ENCODE measurements around the gene MCRS1. TPM values are rescaled to one million over a fixed set of nuclear protein-coding genes. Genes with fewer than 3 reads are reported as not detected.
"Not testable (repeated sequence)": the region's sequence is repeated elsewhere in the genome, so short reads cannot be mapped to it uniquely, and the experiment has no call there.

Gene MCRS1
- polyA plus RNA-seq, 1 donor: 59.6 TPM

DNA sequence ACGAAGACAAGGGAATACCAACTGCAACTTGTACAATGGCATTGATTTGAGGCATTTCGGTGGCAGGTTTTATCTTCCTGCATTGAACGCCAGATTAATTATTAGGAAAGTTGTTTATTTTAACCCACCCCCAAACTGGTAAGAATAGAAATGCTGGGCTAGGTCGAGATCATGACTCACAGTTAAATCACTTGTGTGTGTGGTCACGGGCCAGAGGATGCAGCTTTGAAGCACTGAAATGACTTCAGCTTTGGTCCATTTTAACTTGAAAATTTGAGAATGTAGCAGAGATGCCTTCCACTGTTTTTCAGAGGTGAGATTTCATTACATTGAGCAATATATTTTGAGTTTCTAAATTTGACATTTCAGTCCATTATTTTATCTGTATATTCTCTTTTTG lies 52.7 kb downstream of the MCRS1 start:
- DNase-seq: no peak

DNA sequence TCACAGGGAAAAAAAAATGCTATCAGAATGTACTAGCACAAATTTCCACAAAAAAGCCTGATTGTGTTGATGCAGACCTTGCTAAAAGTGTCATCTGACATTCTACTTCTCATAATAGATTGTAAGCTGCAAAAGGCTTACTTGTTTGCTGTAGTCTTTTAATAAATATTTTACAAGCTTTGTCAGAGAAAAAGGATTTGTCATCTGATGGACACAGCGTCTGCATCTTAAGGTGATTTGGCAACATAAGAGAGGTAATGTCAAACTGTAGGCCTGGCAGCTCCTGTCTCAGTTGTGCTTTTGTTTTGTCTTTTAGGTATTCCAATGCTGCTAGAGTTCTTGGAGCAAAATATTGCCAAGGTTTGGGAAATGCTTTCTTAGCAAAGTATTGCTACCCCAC lies 55.4 kb downstream of the MCRS1 start:
- no peak for DNase-seq

DNA sequence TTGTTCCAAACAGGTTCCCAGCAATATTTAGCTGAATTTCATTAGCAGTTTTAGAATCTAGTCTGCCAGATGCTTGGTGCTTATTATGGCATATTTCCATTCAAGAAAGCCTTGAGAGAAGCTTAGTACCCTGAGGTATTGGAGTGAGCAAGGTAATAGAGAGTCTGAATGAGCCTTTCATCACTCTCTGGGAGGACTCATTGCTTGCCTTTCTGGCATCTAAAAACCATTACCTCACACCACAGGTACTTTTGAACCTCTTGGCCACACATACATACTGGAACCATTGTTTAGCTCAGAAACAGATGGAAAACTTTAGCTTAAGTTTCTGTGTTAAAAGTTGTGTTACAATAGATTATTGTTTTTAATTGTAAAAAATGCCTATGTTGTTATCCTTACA lies 56.5 kb downstream of the MCRS1 start:
- no peak for DNase-seq

DNA sequence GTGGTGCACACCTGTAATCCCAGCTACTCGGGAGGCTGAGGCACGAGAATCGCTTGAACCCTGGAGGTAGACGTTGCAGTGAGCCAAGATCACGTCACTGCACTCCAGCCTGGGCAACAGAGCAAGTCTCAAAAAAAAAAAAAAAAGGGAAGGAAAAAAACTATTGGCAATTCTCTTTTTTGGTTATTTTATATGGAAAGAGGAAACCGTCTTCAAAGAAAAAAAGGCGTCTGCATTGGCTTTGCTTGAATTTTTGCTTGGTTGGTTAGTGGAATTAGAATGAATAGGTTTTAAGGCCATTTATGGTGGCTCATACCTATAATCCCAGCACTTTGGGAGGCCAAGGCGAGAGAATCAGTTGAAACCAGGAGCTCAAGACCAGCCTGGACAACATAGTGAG lies 58.3 kb downstream of the MCRS1 start:
- not testable (repeated sequence) for DNase-seq

Other genes starting within 250 kb of the MCRS1 start
- gene TROAP, start 244.9 kb downstream of the MCRS1 start, polyA plus RNA-seq (ENCODE audit: insufficient read length): 10.0 TPM
- not detected for gene C1QL4, start 231.0 kb downstream of the MCRS1 start, polyA plus RNA-seq (ENCODE audit: insufficient read length)
- gene DNAJC22, start 221.3 kb downstream of the MCRS1 start, polyA plus RNA-seq (ENCODE audit: insufficient read length): 0.39 TPM
- 27.2 TPM for gene SPATS2, start 200.7 kb downstream of the MCRS1 start, polyA plus RNA-seq (ENCODE audit: insufficient read length)
- gene KCNH3, start 29.1 kb downstream of the MCRS1 start, polyA plus RNA-seq (ENCODE audit: insufficient read length): 2.0 TPM
- gene FAM186B, start 37.5 kb upstream of the MCRS1 start, polyA plus RNA-seq (ENCODE audit: insufficient read length): 2.7 TPM
- 18.1 TPM for gene PRPF40B, start 55.4 kb upstream of the MCRS1 start, polyA plus RNA-seq (ENCODE audit: insufficient read length)
- gene FMNL3, start 139.3 kb upstream of the MCRS1 start, polyA plus RNA-seq (ENCODE audit: insufficient read length): 26.2 TPM
- 268 TPM for gene TMBIM6, start 173.4 kb upstream of the MCRS1 start, polyA plus RNA-seq (ENCODE audit: insufficient read length)

All from hindlimb muscle (tissue), 1 donor.